AG04450 (cell line): ENCODE results near the gene STMN1. TPM values are rescaled to one million over a fixed set of nuclear protein-coding genes. Genes with fewer than 3 reads are reported as not detected.
"Not testable (repeated sequence)": the region's sequence is repeated elsewhere in the genome, so short reads cannot be mapped to it uniquely, and the experiment has no call there.

Experiments used
- CTCF ChIA-PET: fragments of 300-600, 350-600 bp; formaldehyde crosslinking; extraction: SDS; loops from one replicate; lab custom pipeline; 2022; ENCODE audit warnings: antibody characterized with exemption, inconsistent platforms; lab: Charles Lee
- POLR2A ChIA-PET: fragments of 350-600 bp; formaldehyde crosslinking; extraction: SDS; loops from one replicate; lab custom pipeline; 2021; ENCODE audit warnings: antibody characterized with exemption, inconsistent platforms; lab: Yijun Ruan, JAX
- DNase-seq: peaks from one replicate; pipeline ENCODE4 v3.0.0-alpha.2; 2011; ENCODE audit warnings: low read depth, low spot score
- H3K27ac ChIP-seq: one replicate; pipeline ENCODE4 v1.5.1; 2012; ENCODE audit warnings: low read depth, low read length, control low read depth
- H3K27me3 ChIP-seq: one replicate; pipeline ENCODE4 v1.6.0; 2012; ENCODE audit warnings: low read length; ENCODE audit not compliant: control insufficient read depth, insufficient read depth
- H3K4me3 ChIP-seq: 2 replicates; pipeline ENCODE4 v1.5.1; 2011; ENCODE audit warnings: mild to moderate bottlenecking, low read depth, low read length, control low read depth
- H3K9me3 ChIP-seq: 2 replicates; pipeline ENCODE4 v1.5.1; 2012; ENCODE audit warnings: low read length; ENCODE audit not compliant: control insufficient read depth, insufficient read depth
- polyA plus RNA-seq: library from polyadenylated mRNA; depleted of rRNA; stranded (reverse); fragments of >200 nt; gene quantifications from 2 replicates; pipeline ENCODE4 v1.2.3, GENCODE V29; 2011
- TF ChIP-seq, protein P1 (sequence below): IDR thresholded peaks from 2 replicates; pipeline ENCODE4 v1.5.1; 2011; ENCODE audit warnings: low read depth, low read length, control low read depth, inconsistent platforms

STMN1 gene
- polyA plus RNA-seq, 1 experiment: 176 TPM

DNA sequence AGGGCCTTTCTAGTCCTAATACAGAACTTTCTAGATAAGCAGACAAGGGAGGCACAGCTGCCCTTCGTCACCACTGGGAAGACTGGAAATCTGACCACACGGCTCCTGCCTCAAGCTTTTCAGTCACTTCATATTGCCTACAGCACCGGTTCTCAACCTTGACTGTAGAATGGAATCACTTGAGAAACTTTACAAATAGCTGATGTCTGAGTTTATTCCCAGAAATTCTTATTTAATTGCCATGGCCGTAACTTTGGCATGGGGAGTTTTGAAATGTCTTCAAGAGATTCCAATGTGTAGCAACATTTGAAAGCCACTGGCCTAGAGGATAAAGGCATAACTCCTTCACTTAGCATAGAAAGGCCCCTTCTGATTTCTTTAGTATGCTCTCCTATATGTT is 42.4 kb upstream of the STMN1 start:
- Histone ChIP-seq H3K9me3 (peaks cover 9% of the 10 kb centered on the region), H3K4me3 (no peak overlapping the region), H3K27ac (no peak overlapping the region), H3K27me3 (no peaks in the 10 kb centered on the region)
- ChIA-PET CTCF (no interaction called here), POLR2A (no interaction called here)
- DNase-seq: no peak
- TF ChIP-seq, protein P1, sequence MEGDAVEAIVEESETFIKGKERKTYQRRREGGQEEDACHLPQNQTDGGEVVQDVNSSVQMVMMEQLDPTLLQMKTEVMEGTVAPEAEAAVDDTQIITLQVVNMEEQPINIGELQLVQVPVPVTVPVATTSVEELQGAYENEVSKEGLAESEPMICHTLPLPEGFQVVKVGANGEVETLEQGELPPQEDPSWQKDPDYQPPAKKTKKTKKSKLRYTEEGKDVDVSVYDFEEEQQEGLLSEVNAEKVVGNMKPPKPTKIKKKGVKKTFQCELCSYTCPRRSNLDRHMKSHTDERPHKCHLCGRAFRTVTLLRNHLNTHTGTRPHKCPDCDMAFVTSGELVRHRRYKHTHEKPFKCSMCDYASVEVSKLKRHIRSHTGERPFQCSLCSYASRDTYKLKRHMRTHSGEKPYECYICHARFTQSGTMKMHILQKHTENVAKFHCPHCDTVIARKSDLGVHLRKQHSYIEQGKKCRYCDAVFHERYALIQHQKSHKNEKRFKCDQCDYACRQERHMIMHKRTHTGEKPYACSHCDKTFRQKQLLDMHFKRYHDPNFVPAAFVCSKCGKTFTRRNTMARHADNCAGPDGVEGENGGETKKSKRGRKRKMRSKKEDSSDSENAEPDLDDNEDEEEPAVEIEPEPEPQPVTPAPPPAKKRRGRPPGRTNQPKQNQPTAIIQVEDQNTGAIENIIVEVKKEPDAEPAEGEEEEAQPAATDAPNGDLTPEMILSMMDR: no peak

DNA sequence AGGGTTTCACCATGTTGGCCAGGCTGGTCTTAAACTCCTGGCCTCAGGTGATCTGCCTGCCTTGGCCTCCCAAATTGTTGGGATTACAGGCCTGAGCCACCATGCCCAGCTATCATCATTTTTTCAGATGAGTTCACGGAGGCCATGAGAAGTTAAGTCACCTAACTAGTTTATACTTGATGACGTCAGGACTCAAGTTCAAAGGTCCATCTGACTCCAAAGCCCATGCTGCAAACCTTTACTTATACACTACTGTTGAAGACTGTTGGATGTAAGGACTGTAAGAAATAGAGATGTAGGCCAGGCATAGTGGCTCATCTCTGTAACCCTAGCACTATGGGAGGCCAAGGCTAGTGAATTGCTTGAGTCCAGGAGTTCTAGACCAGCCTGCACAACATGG is 40.8 kb upstream of the STMN1 start:
- POLR2A ChIA-PET: no interaction called here
- H3K27ac ChIP-seq: no peak overlapping the region
- TF ChIP-seq, protein P1: no peak
- H3K27me3 ChIP-seq: peaks cover 3% of the 10 kb centered on the region
- H3K4me3 ChIP-seq: no peak overlapping the region
- H3K9me3 ChIP-seq: peaks cover 13% of the 10 kb centered on the region
- CTCF ChIA-PET: no interaction called here
- no peak for DNase-seq

DNA sequence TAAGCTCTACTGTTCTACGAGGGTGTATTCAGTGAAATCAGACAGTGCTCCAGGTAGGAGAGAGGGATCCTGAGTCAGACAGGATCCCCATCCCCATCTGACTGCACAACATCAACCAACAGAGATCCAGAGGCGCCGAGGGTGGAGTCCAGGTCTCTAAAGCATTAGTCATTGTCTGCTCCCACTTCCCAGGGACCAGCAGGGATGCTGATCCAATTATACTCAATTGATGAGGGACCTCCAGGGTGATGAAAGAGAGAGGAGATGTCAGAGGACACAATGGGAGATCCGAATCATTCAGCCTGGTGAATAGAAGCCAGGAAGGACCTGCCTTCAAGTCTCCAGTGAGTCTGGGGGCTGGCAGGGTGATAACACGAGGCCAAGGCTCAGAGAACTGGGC is 39.5 kb upstream of the STMN1 start:
- TF ChIP-seq, protein P1: no peak
- Histone ChIP-seq H3K9me3 (peaks cover 13% of the 10 kb centered on the region), H3K27ac (no peak overlapping the region), H3K4me3 (no peak overlapping the region), H3K27me3 (peaks cover 3% of the 10 kb centered on the region)
- no peak for DNase-seq
- ChIA-PET POLR2A (no interaction called here), CTCF (no interaction called here)

DNA sequence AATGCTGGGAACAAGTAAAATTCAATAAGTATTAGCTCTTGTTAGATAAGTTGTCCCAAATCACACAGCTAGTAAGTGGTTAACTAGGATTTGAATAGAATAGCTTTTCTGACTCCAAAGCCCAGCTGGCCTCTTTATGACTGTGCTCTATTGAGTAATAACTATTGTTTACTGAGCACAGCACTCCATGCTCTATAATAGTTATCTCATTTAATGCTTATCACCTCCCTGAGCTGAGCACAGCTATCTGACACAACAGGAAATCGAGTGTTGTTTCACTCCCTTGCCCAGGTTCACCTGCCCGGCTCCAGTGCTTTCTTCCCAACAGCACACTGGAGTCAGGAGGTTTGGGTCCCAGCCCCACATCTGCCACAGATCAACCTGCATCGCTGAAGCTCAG is 38.8 kb upstream of the STMN1 start:
- Histone ChIP-seq H3K9me3 (peaks cover 13% of the 10 kb centered on the region), H3K27ac (no peak overlapping the region), H3K4me3 (no peak overlapping the region), H3K27me3 (peaks cover 3% of the 10 kb centered on the region)
- no peak for DNase-seq
- TF ChIP-seq, protein P1: no peak
- POLR2A ChIA-PET: no interaction called here
- CTCF ChIA-PET: interaction anchor here (0.7 to 1.2 kb wide), 4 partner anchors 42 to 53 kb away, joined by 3 to 5 read pairs (median 4); partner anchors contain the start of gene PAFAH2

DNA sequence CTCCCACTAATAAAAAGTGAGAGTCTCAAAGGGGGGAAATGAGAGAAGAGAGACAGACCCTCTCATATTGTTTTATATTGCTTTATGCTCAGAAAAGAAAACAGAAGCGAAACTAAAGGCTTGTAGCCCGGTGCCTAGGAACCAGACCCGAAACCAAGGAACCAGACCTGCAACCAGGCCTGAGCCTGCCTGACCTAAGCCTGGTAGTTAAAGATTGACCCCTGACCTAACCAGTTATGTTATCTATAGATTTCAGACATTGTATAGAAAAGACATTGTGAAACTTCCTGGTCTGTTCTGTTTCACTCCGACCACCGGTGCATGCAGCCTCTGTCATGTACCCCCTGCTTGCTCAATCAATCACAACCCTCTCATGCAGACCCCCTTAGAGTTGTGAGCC is 37.3 kb upstream of the STMN1 start:
- H3K27ac ChIP-seq, CTCF ChIA-PET, POLR2A ChIA-PET, H3K27me3 ChIP-seq, H3K4me3 ChIP-seq, DNase-seq: not testable (repeated sequence)
- peaks cover 13% of the 10 kb centered on the region for H3K9me3 ChIP-seq
